ENCODE measurements around the gene ADCY10. TPM values are rescaled to one million over a fixed set of nuclear protein-coding genes. Genes with fewer than 3 reads are reported as not detected.
A peak's percentile ranks its signal among the peaks of the same experiment; 100 is the strongest.

The ADCY10 gene
- total RNA-seq, 6 experiments from 2014 or later = 0.43 to 5.8 (median 1.5) TPM

- DNase-seq (no peak), ATAC-seq (no peak)
- H3K27me3 ChIP-seq = no peaks in the 10 kb centered on the region
- H3K27ac ChIP-seq = no peak overlapping the region
- H3K36me3 ChIP-seq = peaks cover 0 to 2% (median 0%) of the 10 kb centered on the region in 4 donors
- intact Hi-C loops (cut with DNase I) = no loop called here
- no peaks in the 10 kb centered on the region for H3K4me1 ChIP-seq
- TF ChIP-seq CTCF (IDR thresholded peaks at IDR 0.05) = no peak
- no peak for TF ChIP-seq POLR2A (IDR thresholded peaks at IDR 0.05)
- H3K4me3 ChIP-seq = no peak overlapping the region
- WGBS (ENCODE audit: insufficient coverage, low coverage, low lambda C conversion rate, missing lambda C conversion rate) = no CpG with 5 or more reads among the region's 2 CpGs
- H3K9me3 ChIP-seq = no peaks in the 10 kb centered on the region
Measured at GRCh38 chr1:167773516-167773915, 140.4 kb downstream of the ADCY10 start.

- peaks cover 0 to 2% (median 0%) of the 10 kb centered on the region in 4 donors for H3K36me3 ChIP-seq
- no peak for ATAC-seq
Measured at GRCh38 chr1:167772436-167772835, 141.5 kb downstream of the ADCY10 start.

GRCh38 chr1:167770127-167770526 is 143.8 kb downstream of the ADCY10 start:
- H3K9me3 ChIP-seq = no peaks in the 10 kb centered on the region
- no peak for ATAC-seq
- no peak for DNase-seq
- intact Hi-C loops (cut with DNase I) = no loop called here
- peaks cover 0 to 2% (median 0%) of the 10 kb centered on the region in 4 donors for H3K36me3 ChIP-seq
- no peaks in the 10 kb centered on the region for H3K27me3 ChIP-seq
- WGBS (ENCODE audit: insufficient coverage, low coverage, low lambda C conversion rate, missing lambda C conversion rate) = no CpG with 5 or more reads among the region's 3 CpGs
- TF ChIP-seq CTCF (IDR thresholded peaks at IDR 0.05) (no peak), POLR2A (IDR thresholded peaks at IDR 0.05) (no peak)
- H3K4me3 ChIP-seq = no peak overlapping the region
- no peak overlapping the region for H3K27ac ChIP-seq
- H3K4me1 ChIP-seq = no peaks in the 10 kb centered on the region

More at GRCh38 chr1:167772436-167772835, 141.5 kb downstream of the ADCY10 start:
- intact Hi-C loops (cut with DNase I) = no loop called here
- H3K4me1 ChIP-seq = no peaks in the 10 kb centered on the region
- no peak for DNase-seq
- WGBS (ENCODE audit: insufficient coverage, low coverage, low lambda C conversion rate, missing lambda C conversion rate) = 89% methylated on average over 4 of the region's 4 CpGs
- no peak overlapping the region for H3K4me3 ChIP-seq
- H3K27ac ChIP-seq = no peak overlapping the region
- TF ChIP-seq CTCF (IDR thresholded peaks at IDR 0.05) (no peak), POLR2A (IDR thresholded peaks at IDR 0.05) (no peak)
- H3K27me3 ChIP-seq = no peaks in the 10 kb centered on the region
- no peaks in the 10 kb centered on the region for H3K9me3 ChIP-seq

GRCh38 chr1:167767761-167768160 is 146.2 kb downstream of the ADCY10 start:
- peaks cover 0 to 2% (median 0%) of the 10 kb centered on the region in 4 donors for H3K36me3 ChIP-seq
- H3K4me3 ChIP-seq = no peak overlapping the region
- no peaks in the 10 kb centered on the region for H3K4me1 ChIP-seq
- intact Hi-C loops (cut with DNase I) = no loop called here
- no peaks in the 10 kb centered on the region for H3K9me3 ChIP-seq
- TF ChIP-seq CTCF (IDR thresholded peaks at IDR 0.05) (no peak), POLR2A (IDR thresholded peaks at IDR 0.05) (no peak)
- H3K27ac ChIP-seq = no peak overlapping the region
- ATAC-seq (peak in 3 of 4 donors; percentile 20 to 56 (median 33)), DNase-seq (no peak)
- no peaks in the 10 kb centered on the region for H3K27me3 ChIP-seq

- intact Hi-C loops (cut with DNase I) = no loop called here
- no peak for DNase-seq
- no peaks in the 10 kb centered on the region for H3K36me3 ChIP-seq
- no peak for ATAC-seq
- no peaks in the 10 kb centered on the region for H3K9me3 ChIP-seq
- no peak overlapping the region for H3K4me3 ChIP-seq
- H3K27ac ChIP-seq = no peak overlapping the region
- no peaks in the 10 kb centered on the region for H3K27me3 ChIP-seq
- WGBS (ENCODE audit: insufficient coverage, low coverage, low lambda C conversion rate, missing lambda C conversion rate) = 100% methylated on average over 2 of the region's 2 CpGs
- no peaks in the 10 kb centered on the region for H3K4me1 ChIP-seq
- TF ChIP-seq CTCF (IDR thresholded peaks at IDR 0.05) = no peak
- TF ChIP-seq POLR2A (IDR thresholded peaks at IDR 0.05) = no peak
Measured at GRCh38 chr1:167766538-167766937, 147.4 kb downstream of the ADCY10 start.

Measured in right lobe of liver (tissue), 6 donors.